GM10248 (cell line): Measurements from ENCODE around the gene S1PR2.
A peak's percentile ranks its signal among the peaks of the same experiment; 100 is the strongest.
"Not testable (repeated sequence)": the region's sequence is repeated elsewhere in the genome, so short reads cannot be mapped to it uniquely, and the experiment has no call there.

Experiments
- CTCF ChIA-PET: fragments of 300-600 bp; sonication (Branson Sonifier 250); formaldehyde crosslinking; extraction: SDS; loops from one replicate; lab custom pipeline; 2021; ENCODE audit warnings: antibody characterized with exemption; lab: Yijun Ruan, JAX
- POLR2A ChIA-PET: fragments of 350-650 bp; sonication (Branson Sonifier 250); formaldehyde crosslinking; extraction: SDS; loops from one replicate; lab custom pipeline; 2020; ENCODE audit warnings: antibody characterized with exemption; lab: Yijun Ruan, JAX
- DNase-seq: peaks from one replicate; pipeline ENCODE4 v3.0.0; 2012; ENCODE audit errors: extremely low spot score
- CTCF ChIP-seq: IDR thresholded peaks from 2 replicates; pipeline ENCODE4 v1.5.1; 2012; ENCODE audit warnings: mild to moderate bottlenecking, low read depth; ENCODE audit errors: extremely low read depth, missing control alignments, control extremely low read depth

Gene S1PR2

GRCh38 chr19:10246511-10246910 is 15.4 kb upstream of the S1PR2 start:
- ChIA-PET CTCF (interaction anchor here (1.0 to 2.7 kb wide), 7 partner anchors 8 to 142 kb away, joined by 3 to 9 read pairs (median 3); no protein-coding TSS in a partner anchor), POLR2A (no interaction called here)
- no peak for TF ChIP-seq CTCF
- DNase-seq: no peak

DNA sequence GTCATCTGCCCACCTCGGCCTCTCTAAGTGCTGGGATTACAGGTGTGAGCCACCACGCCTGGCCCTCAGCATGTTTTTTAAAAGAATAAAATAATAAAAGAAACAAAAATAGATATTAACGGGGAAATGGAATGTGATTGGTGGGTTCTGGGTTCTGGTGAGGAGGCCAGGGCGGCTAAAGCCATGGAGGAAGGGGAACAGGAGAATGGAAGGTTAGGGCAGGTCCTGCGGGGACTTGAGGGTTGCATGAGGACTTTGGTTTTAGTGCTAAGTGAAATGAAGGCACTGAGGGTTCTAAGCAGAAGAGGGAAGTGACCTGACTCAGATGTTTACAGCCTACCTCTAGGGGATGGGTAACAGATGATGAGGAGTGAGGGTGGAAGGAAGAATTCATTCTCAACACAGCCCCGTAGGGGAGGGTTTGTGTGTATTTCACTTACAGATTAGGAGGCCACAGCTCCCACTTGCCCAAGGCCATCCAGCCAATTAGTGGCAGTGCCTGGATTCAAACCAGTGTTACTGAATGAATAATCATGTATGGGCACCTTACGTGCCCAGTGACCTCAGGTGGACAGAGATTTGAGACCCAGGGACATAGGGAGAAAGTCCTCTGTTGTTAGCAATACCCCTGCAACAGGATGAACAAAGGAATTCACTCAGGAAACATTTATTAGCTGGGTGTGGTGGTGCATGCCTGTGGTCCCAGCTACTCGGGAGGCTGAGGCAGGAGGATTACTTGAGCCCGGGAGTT is 14.2 kb upstream of the S1PR2 start:
- ChIA-PET CTCF (interaction anchor here (1.1 to 4.8 kb wide), 10 partner anchors 14 to 315 kb away, joined by 3 to 20 read pairs (median 3); no protein-coding TSS in a partner anchor), POLR2A (interaction anchor here (0.6 kb wide), 1 partner anchor 29 kb away, joined by 4 read pairs; no protein-coding TSS in a partner anchor)
- no peak for TF ChIP-seq CTCF
- peak; percentile 53 for DNase-seq

DNA sequence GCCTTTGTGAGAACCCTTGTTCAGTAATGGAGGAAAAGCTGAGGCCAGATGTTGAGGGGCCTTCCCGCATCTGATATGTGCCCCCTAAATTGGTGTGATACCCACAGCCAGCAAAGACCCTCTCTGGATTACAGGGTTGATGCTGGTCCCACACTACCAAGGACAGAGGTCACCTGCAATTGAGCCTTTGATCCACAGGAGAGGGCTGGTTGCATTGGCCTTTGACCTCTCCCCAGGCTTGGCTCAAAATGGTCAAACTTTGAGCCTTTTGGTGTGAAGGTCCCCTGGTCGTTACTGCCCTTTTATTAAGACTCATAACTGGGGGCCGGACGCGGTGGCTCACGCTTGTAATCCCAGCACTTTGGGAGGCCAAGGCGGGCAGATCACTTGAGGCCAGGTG is 12.5 kb upstream of the S1PR2 start:
- TF ChIP-seq CTCF: no peak
- POLR2A ChIA-PET: interaction anchor here (0.7 kb wide), 1 partner anchor 22 kb away, joined by 4 read pairs; no protein-coding TSS in a partner anchor
- CTCF ChIA-PET: interaction anchor here (2.8 to 4.8 kb wide), 2 partner anchors 15 kb away, joined by 13 to 20 read pairs; no protein-coding TSS in a partner anchor
- no peak for DNase-seq

DNA sequence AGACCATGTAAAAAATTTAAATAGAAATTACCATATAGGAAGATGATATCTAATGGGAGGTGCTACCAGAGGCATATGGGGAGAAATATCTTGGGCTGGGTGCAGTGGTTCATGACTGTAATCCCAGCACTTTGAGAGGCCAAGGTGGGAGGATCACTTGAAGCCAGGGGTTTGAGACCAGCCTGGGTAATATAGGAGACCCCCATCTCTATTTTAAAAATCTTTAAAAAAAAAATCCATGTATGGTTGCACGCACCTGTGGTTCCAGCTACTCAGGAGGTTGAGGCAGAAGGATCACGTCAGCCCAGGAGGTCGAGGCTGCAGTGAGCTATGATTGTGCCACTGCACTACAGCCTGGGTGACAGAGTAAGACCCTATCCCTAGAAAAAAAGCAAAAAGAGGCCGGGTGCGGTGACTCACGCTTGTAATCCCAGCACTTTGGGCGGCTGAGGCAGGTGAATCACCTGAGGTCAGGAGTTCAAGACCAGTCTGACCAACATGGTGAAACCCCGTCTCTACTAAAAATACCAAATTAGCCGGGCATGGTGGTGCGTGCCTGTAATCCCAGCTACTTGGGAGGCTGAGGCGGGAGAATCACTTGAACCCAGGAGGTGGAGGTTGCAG is 10.8 kb upstream of the S1PR2 start:
- POLR2A ChIA-PET: interaction anchor here (0.6 kb wide), 1 partner anchor 28 kb away, joined by 3 read pairs; no protein-coding TSS in a partner anchor
- DNase-seq: not testable (repeated sequence)
- CTCF ChIA-PET: interaction anchor here (1.5 to 4.8 kb wide), 4 partner anchors 8 to 147 kb away, joined by 4 to 20 read pairs (median 12); no protein-coding TSS in a partner anchor

DNA sequence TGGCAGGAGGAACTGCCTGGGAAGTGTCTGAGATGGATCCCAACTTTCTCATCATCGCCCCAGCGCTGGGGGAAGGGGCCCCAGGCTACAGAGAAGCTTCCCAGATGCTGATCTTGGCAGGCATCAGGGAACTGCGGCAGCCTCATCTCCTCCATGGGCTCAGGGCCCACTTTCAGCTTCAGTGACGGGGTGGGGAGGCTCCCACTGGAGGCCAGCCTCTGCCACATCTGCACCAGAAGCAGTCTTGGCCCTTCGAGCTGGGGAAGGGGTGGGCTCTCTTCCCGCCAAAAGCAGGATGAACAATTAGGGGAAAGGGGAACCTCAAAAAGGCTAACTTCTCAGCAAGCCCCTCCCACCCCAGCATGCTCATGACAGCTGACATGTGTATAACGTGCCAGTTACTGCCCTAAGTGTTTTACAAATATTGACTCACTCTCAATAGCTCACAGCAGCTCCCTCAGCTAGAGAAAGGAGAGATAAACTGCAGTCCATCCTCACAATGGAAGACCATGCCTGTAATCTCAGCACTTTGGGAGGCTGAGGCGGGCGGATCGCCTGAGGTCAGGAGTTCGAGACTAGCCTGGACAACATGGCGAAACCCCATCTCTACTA is 7.1 kb upstream of the S1PR2 start:
- ChIA-PET CTCF (interaction anchor here (0.9 to 2.2 kb wide), 7 partner anchors 9 to 307 kb away, joined by 3 to 16 read pairs (median 6); no protein-coding TSS in a partner anchor), POLR2A (interaction anchor here (0.6 to 0.7 kb wide), 2 partner anchors 16 to 34 kb away, joined by 3 to 4 read pairs; no protein-coding TSS in a partner anchor)
- no peak for TF ChIP-seq CTCF
- no peak for DNase-seq

- no peak for TF ChIP-seq CTCF
- CTCF ChIA-PET: interaction anchor here (0.9 to 2.2 kb wide), 7 partner anchors 9 to 307 kb away, joined by 3 to 16 read pairs (median 6); no protein-coding TSS in a partner anchor
- no peak for DNase-seq
- POLR2A ChIA-PET: no interaction called here
These were observed 6.6 kb upstream of the S1PR2 start for GRCh38 chr19:10237702-10238101.

- DNase-seq, POLR2A ChIA-PET: not testable (repeated sequence)
- CTCF ChIA-PET: interaction anchor here (1.0 to 2.5 kb wide), 8 partner anchors 8 to 168 kb away, joined by 3 to 25 read pairs (median 5); partner anchors contain the start of gene CDC37
These were observed 4.3 kb upstream of the S1PR2 start for GRCh38 chr19:10235409-10235808.
